ENCODE results near the gene GABBR2. TPM values are rescaled to one million over a fixed set of nuclear protein-coding genes. Genes with fewer than 3 reads are reported as not detected.

The GABBR2 gene
- total RNA-seq, 4 donors from 2014 or later: not detected

GRCh38 chr9:98635374-98635773 is 73.4 kb downstream of the GABBR2 start:
- DNase-seq (ENCODE audit: low spot score): no peak
- no peak for TF ChIP-seq CTCF (IDR thresholded peaks at IDR 0.05)

GRCh38 chr9:98634685-98635336 is 73.9 kb downstream of the GABBR2 start:
- ATAC-seq (ENCODE audit: low FRiP score) (no peak), DNase-seq (ENCODE audit: low spot score) (no peak)
- no peak for TF ChIP-seq CTCF (IDR thresholded peaks at IDR 0.05)

More at GRCh38 chr9:98635374-98635773, 73.4 kb downstream of the GABBR2 start:
- no peak for ATAC-seq (ENCODE audit: low FRiP score)

- ATAC-seq (ENCODE audit: low FRiP score) (no peak), DNase-seq (ENCODE audit: low spot score) (no peak)
- no peak for TF ChIP-seq CTCF (IDR thresholded peaks at IDR 0.05)
Observed at GRCh38 chr9:98632839-98633238, 75.9 kb downstream of the GABBR2 start.

- no peak for TF ChIP-seq CTCF (IDR thresholded peaks at IDR 0.05)
- ATAC-seq (ENCODE audit: low FRiP score): no peak
- DNase-seq (ENCODE audit: low spot score): no peak
Observed at GRCh38 chr9:98627296-98627695, 81.4 kb downstream of the GABBR2 start.

GRCh38 chr9:98625728-98626127 is 83.0 kb downstream of the GABBR2 start:
- ATAC-seq (ENCODE audit: low FRiP score): no peak
- DNase-seq (ENCODE audit: low spot score): no peak
- no peak for TF ChIP-seq CTCF (IDR thresholded peaks at IDR 0.05)

- ATAC-seq (ENCODE audit: low FRiP score) (no peak), DNase-seq (ENCODE audit: low spot score) (no peak)
- no peak for TF ChIP-seq CTCF (IDR thresholded peaks at IDR 0.05)
Observed at GRCh38 chr9:98619788-98620187, 88.9 kb downstream of the GABBR2 start.

GRCh38 chr9:98615633-98616032 is 93.1 kb downstream of the GABBR2 start:
- ATAC-seq (ENCODE audit: low FRiP score) (no peak), DNase-seq (ENCODE audit: low spot score) (no peak)
- no peak for TF ChIP-seq CTCF (IDR thresholded peaks at IDR 0.05)

Data from omental fat pad (tissue), 4 donors.